Measurements from ENCODE around the gene SS18. TPM values are rescaled to one million over a fixed set of nuclear protein-coding genes. Genes with fewer than 3 reads are reported as not detected.

The SS18 gene
- total and polyA plus RNA-seq, 2 of the 13 experiments (the other 11 are each of a cell fraction or from before 2014, with no cell fraction given): 49.2 to 82.7 TPM

- TF ChIP-seq GFI1 (CRISPR knock-in tag; IDR thresholded peaks at IDR 0.05; ENCODE audit: borderline replicate concordance) (0 out of 2 replicates have a peak, but pooled peaks have one; percentile 58), ZNF225 (CRISPR knock-in tag; IDR thresholded peaks at IDR 0.05) (no peak), ZNF841 (CRISPR knock-in tag; IDR thresholded peaks at IDR 0.05; ENCODE audit: borderline replicate concordance) (no peak), ZNF44 (CRISPR knock-in tag; IDR thresholded peaks at IDR 0.05) (peak; percentile 59; the same call in 1 of the 2 replicates), FOXJ3 (CRISPR knock-in tag; IDR thresholded peaks at IDR 0.05; ENCODE audit: borderline replicate concordance) (peak; percentile 58; the same call in 1 of the 2 replicates), YEATS4 (CRISPR knock-in tag; IDR thresholded peaks at IDR 0.05; ENCODE audit: borderline replicate concordance) (peak; percentile 13), ZNF678 (CRISPR knock-in tag; IDR thresholded peaks at IDR 0.05) (no peak), ZNF556 (CRISPR knock-in tag; IDR thresholded peaks at IDR 0.05; ENCODE audit: borderline replicate concordance) (no peak), GATAD1 (CRISPR knock-in tag; IDR thresholded peaks at IDR 0.05) (0 out of 2 replicates have a peak, but pooled peaks have one; percentile 41), ELF3 (CRISPR knock-in tag; IDR thresholded peaks at IDR 0.05) (peak; percentile 3; the same call in 1 of the 2 replicates), KMT2B (CRISPR knock-in tag; IDR thresholded peaks at IDR 0.05) (no peak; the same call in 1 of the 2 replicates), ZNF468 (CRISPR knock-in tag; IDR thresholded peaks at IDR 0.05) (no peak), KDM6A (CRISPR knock-in tag; IDR thresholded peaks at IDR 0.05; ENCODE audit: low read depth) (no peak), JUNB (CRISPR knock-in tag; IDR thresholded peaks at IDR 0.05; ENCODE audit: borderline replicate concordance) (no peak), POGZ (CRISPR knock-in tag; IDR thresholded peaks at IDR 0.05) (no peak), LCORL (IDR thresholded peaks at IDR 0.05) (no peak), LCORL (CRISPR knock-in tag; IDR thresholded peaks at IDR 0.05) (no peak), ZFP36L1 (CRISPR knock-in tag; IDR thresholded peaks at IDR 0.05) (no peak), ZFP41 (CRISPR knock-in tag; IDR thresholded peaks at IDR 0.05; ENCODE audit: borderline replicate concordance) (no peak), ZNF740 (CRISPR knock-in tag; IDR thresholded peaks at IDR 0.05) (no peak), ZSCAN31 (CRISPR knock-in tag; IDR thresholded peaks at IDR 0.05; ENCODE audit: low read depth) (no peak), SP2 (CRISPR knock-in tag; IDR thresholded peaks at IDR 0.05) (no peak), ZNF570 (CRISPR knock-in tag; IDR thresholded peaks at IDR 0.05; ENCODE audit: borderline replicate concordance) (no peak), PBX2 (CRISPR knock-in tag; IDR thresholded peaks at IDR 0.05) (no peak), PAX8 (CRISPR knock-in tag; IDR thresholded peaks at IDR 0.05; ENCODE audit: borderline replicate concordance) (no peak), ZNF790 (CRISPR knock-in tag; IDR thresholded peaks at IDR 0.05; ENCODE audit: borderline replicate concordance) (no peak), IRX3 (CRISPR knock-in tag; IDR thresholded peaks at IDR 0.05; ENCODE audit: borderline replicate concordance, low read depth) (no peak), ZNF567 (CRISPR knock-in tag; IDR thresholded peaks at IDR 0.05; ENCODE audit: borderline replicate concordance) (no peak), RAD21 (CRISPR knock-in tag; IDR thresholded peaks at IDR 0.05) (no peak), SOX5 (CRISPR knock-in tag; IDR thresholded peaks at IDR 0.05; ENCODE audit: borderline replicate concordance) (no peak)
- TF ChIP-seq, protein P1, sequence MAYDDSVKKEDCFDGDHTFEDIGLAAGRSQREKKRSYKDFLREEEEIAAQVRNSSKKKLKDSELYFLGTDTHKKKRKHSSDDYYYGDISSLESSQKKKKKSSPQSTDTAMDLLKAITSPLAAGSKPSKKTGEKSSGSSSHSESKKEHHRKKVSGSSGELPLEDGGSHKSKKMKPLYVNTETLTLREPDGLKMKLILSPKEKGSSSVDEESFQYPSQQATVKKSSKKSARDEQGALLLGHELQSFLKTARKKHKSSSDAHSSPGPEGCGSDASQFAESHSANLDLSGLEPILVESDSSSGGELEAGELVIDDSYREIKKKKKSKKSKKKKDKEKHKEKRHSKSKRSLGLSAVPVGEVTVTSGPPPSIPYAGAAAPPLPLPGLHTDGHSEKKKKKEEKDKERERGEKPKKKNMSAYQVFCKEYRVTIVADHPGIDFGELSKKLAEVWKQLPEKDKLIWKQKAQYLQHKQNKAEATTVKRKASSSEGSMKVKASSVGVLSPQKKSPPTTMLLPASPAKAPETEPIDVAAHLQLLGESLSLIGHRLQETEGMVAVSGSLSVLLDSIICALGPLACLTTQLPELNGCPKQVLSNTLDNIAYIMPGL (CRISPR knock-in tag; IDR thresholded peaks at IDR 0.05; ENCODE audit: borderline replicate concordance in 1 of 2, low read depth in 1 of 2): no peak; a peak in 1 of 4 replicates
These were observed 726 bp upstream of the SS18 start (continued) for GRCh38 chr18:26091047-26091630.

All from HepG2 (cell line).